IMR-90 (cell line): Measurements from ENCODE around the gene SLC2A6. TPM values are rescaled to one million over a fixed set of nuclear protein-coding genes. Genes with fewer than 3 reads are reported as not detected.
A peak's percentile ranks its signal among the peaks of the same experiment; 100 is the strongest.

Source experiments
- ATAC-seq: fragments of 200-7000 bp; cut with Tn5 transposase; 2 replicates; pipeline ENCODE4 v1.9.1; 2020; ENCODE audit warnings: low read depth, mild to moderate bottlenecking, moderate library complexity
- BruUV-seq: library from RNA; stranded (reverse); fragments of 400-500 nt; replicated peaks from 2 replicates; lab custom pipeline; 2021; lab: Mats Ljungman, UMichigan
- CTCF ChIA-PET: fragments of 300-600 bp; formaldehyde crosslinking; extraction: SDS; loops from one replicate; lab custom pipeline; 2021; ENCODE audit warnings: antibody characterized with exemption; lab: Yijun Ruan, JAX
- POLR2A ChIA-PET: fragments of 300-600 bp; sonication (Branson Sonifier 250); formaldehyde crosslinking; loops from one replicate; lab custom pipeline; 2022; ENCODE audit warnings: antibody characterized with exemption; ENCODE audit not compliant: unreplicated experiment; lab: Charles Lee
- DNase-seq: peaks from one replicate; pipeline ENCODE4 v3.0.0; 2013
- H2AFZ ChIP-seq: replicated peaks from 2 replicates; pipeline ENCODE3; 2013; ENCODE audit warnings: low read length, mild to moderate bottlenecking; ENCODE audit not compliant: poor library complexity
- H2AK5ac ChIP-seq: 2 replicates; pipeline ENCODE4 v1.6.1; 2013; ENCODE audit warnings: low read depth, low read length, inconsistent platforms
- H2AK9ac ChIP-seq: replicated peaks from 2 replicates; pipeline ENCODE3; 2013; ENCODE audit warnings: mild to moderate bottlenecking, low read depth, low read length, moderate library complexity; ENCODE audit not compliant: poor library complexity
- H2BK120ac ChIP-seq: 2 replicates; pipeline ENCODE4 v1.6.1; 2013; ENCODE audit warnings: low read depth, low read length, inconsistent platforms
- H2BK15ac ChIP-seq: 3 replicates; pipeline ENCODE4 v1.6.1; 2013; ENCODE audit warnings: low read depth, low read length, inconsistent platforms
- H2BK20ac ChIP-seq: 2 replicates; pipeline ENCODE4 v1.6.1; 2013; ENCODE audit warnings: low read depth, mild to moderate bottlenecking, inconsistent platforms, low read length, moderate library complexity
- H2BK5ac ChIP-seq: 2 replicates; pipeline ENCODE4 v1.6.1; 2013; ENCODE audit warnings: mild to moderate bottlenecking, low read depth, low read length, inconsistent platforms; ENCODE audit not compliant: poor library complexity, severe bottlenecking
- H3K14ac ChIP-seq: replicated peaks from 2 replicates; pipeline ENCODE4 v1.6.1; 2013; ENCODE audit warnings: low read depth, low read length, inconsistent platforms
- H3K18ac ChIP-seq: 2 replicates; pipeline ENCODE4 v1.6.1; 2013; ENCODE audit warnings: low read depth, low read length, control low read depth
- H3K23ac ChIP-seq: 2 replicates; pipeline ENCODE4 v1.6.1; 2013; ENCODE audit warnings: low read depth, low read length, inconsistent platforms
- H3K27ac ChIP-seq: 2 replicates; pipeline ENCODE4 v1.5.1; 2013; ENCODE audit warnings: mild to moderate bottlenecking, control low read depth, low read length; ENCODE audit not compliant: insufficient read depth
- H3K27me3 ChIP-seq: 2 replicates; pipeline ENCODE4 v1.6.1; 2013; ENCODE audit warnings: low read length; ENCODE audit not compliant: control insufficient read depth, insufficient read depth
- H3K36me3 ChIP-seq: 2 replicates; pipeline ENCODE4 v1.6.1; 2013; ENCODE audit warnings: low read length, mixed read lengths; ENCODE audit not compliant: control insufficient read depth, insufficient read depth
- H3K4ac ChIP-seq: 2 replicates; pipeline ENCODE4 v1.6.1; 2013; ENCODE audit warnings: low read depth, low read length, inconsistent platforms
- H3K4me1 ChIP-seq: 2 replicates; pipeline ENCODE4 v1.6.1; 2013; ENCODE audit warnings: low read length, mixed read lengths; ENCODE audit not compliant: control insufficient read depth, insufficient read depth
- H3K4me2 ChIP-seq: 2 replicates; pipeline ENCODE4 v1.6.1; 2013; ENCODE audit warnings: low read depth, mild to moderate bottlenecking, control low read depth, low read length, moderate library complexity
- H3K4me3 ChIP-seq: 2 replicates; pipeline ENCODE4 v1.5.1; 2013; ENCODE audit warnings: low read depth, mild to moderate bottlenecking, control low read depth, low read length, moderate library complexity; ENCODE audit not compliant: insufficient read depth
- H3K56ac ChIP-seq: 2 replicates; pipeline ENCODE4 v1.6.1; 2013; ENCODE audit warnings: low read length, inconsistent platforms; ENCODE audit not compliant: insufficient read depth; ENCODE audit errors: extremely low read depth
- H3K79me1 ChIP-seq, 2 experiments: 2 replicates each; pipeline ENCODE4 v1.6.1; 2013; ENCODE audit warnings: low read length in 2 of 2, inconsistent platforms in 1 of 2, low read depth in 1 of 2
- H3K9ac ChIP-seq: 2 replicates; pipeline ENCODE4 v1.6.1; 2013; ENCODE audit warnings: low read depth, low read length, control low read depth
- H3K9me1 ChIP-seq: 2 replicates; pipeline ENCODE4 v1.6.1; 2013; ENCODE audit warnings: low read length, inconsistent platforms; ENCODE audit not compliant: insufficient read depth
- H3K9me3 ChIP-seq: 2 replicates; pipeline ENCODE4 v1.6.1; 2013; ENCODE audit warnings: low read length; ENCODE audit not compliant: control insufficient read depth, insufficient read depth
- H4K20me1 ChIP-seq: 2 replicates; pipeline ENCODE4 v1.6.1; 2013; ENCODE audit warnings: low read length, inconsistent platforms; ENCODE audit not compliant: insufficient read depth
- H4K5ac ChIP-seq: 2 replicates; pipeline ENCODE4 v1.6.1; 2013; ENCODE audit warnings: mild to moderate bottlenecking, low read depth, low read length, control low read depth
- H4K8ac ChIP-seq, 2 experiments: 2 replicates each; pipeline ENCODE4 v1.6.1; 2013; ENCODE audit warnings: low read depth in 2 of 2, low read length in 2 of 2, control low read depth in 1 of 2, inconsistent platforms in 1 of 2
- H4K91ac ChIP-seq: 2 replicates; pipeline ENCODE4 v1.6.1; 2013; ENCODE audit warnings: low read depth, low read length, inconsistent platforms; ENCODE audit not compliant: insufficient read depth
- BHLHE40 ChIP-seq: fragments of 150-350 bp; IDR thresholded peaks from 2 replicates; pipeline ENCODE4 v1.6.1; 2016; ENCODE audit warnings: mild to moderate bottlenecking, low read depth, low read length
- CEBPB ChIP-seq: IDR thresholded peaks from 2 replicates; pipeline ENCODE4 v1.6.1; 2012; ENCODE audit warnings: low read depth, low read length, improper control_type of control experiment
- MXI1 ChIP-seq: IDR thresholded peaks from 2 replicates; pipeline ENCODE4 v1.6.1; 2012; ENCODE audit warnings: low read depth, mild to moderate bottlenecking, low read length, moderate library complexity, borderline replicate concordance
- NFE2L2 ChIP-seq: fragments of 150-350 bp; IDR thresholded peaks from 2 replicates; pipeline ENCODE4 v1.6.1; 2016; ENCODE audit warnings: low read depth, mild to moderate bottlenecking, low read length
- RCOR1 ChIP-seq: IDR thresholded peaks from 2 replicates; pipeline ENCODE4 v1.6.1; 2012; ENCODE audit warnings: mild to moderate bottlenecking, low read length, improper control_type of control experiment; ENCODE audit not compliant: insufficient replicate concordance
- SMC3 ChIP-seq: fragments of 150-350 bp; IDR thresholded peaks from 2 replicates; pipeline ENCODE4 v1.6.1; 2016; ENCODE audit warnings: low read depth, mild to moderate bottlenecking, antibody characterized with exemption, low read length, moderate library complexity
- WGBS, 2 experiments: methylation state at CpG; one replicate each; pipeline versions ENCODE4 v1.1.5 to v1.1.7; 2013; ENCODE audit warnings: missing lambda C conversion rate in 2 of 2; ENCODE audit not compliant: insufficient read length in 1 of 2; ENCODE audit errors: extremely low coverage in 2 of 2; 5-methylcytosine and 5-hydroxymethylcytosine counted together
- dilution Hi-C: fragments of 300-500 bp; cut with HindIII; formaldehyde crosslinking; loops from one replicate; pipeline ENCODE4 v1.14.3; 2018; ENCODE audit warnings: low sequenced_read_pairs; ENCODE audit not compliant: unreplicated experiment
- in situ Hi-C: fragments of 300-500 bp; cut with MboI; formaldehyde crosslinking; loops from 3 replicates; pipeline ENCODE4 v1.14.3; 2019; ENCODE audit warnings: low sequenced_read_pairs, inconsistent platforms, mixed read lengths
- intact Hi-C: fragments of 100-400 bp; cut with micrococcal nuclease; formaldehyde crosslinking; loops from 2 replicates; pipeline ENCODE4 v1.10.0; 2022
- polyA plus RNA-seq, 3 experiments: library from polyadenylated mRNA; depleted of rRNA; stranded (reverse); fragments of >200 nt; gene quantifications; 2 replicates each; pipeline ENCODE4 v1.2.3, GENCODE V29; 2012; ENCODE audit warnings: low replicate concordance in 1 of 3
- total RNA-seq: library from RNA; depleted of rRNA; stranded (reverse); fragments of >200 nt; gene quantifications from 2 replicates; pipeline ENCODE4 v1.2.3, GENCODE V29; 2012

Gene SLC2A6
- total and polyA plus RNA-seq, 2 of the 4 experiments (the other 2 are of a cell fraction), result 2.9 to 8.5 TPM

DNA sequence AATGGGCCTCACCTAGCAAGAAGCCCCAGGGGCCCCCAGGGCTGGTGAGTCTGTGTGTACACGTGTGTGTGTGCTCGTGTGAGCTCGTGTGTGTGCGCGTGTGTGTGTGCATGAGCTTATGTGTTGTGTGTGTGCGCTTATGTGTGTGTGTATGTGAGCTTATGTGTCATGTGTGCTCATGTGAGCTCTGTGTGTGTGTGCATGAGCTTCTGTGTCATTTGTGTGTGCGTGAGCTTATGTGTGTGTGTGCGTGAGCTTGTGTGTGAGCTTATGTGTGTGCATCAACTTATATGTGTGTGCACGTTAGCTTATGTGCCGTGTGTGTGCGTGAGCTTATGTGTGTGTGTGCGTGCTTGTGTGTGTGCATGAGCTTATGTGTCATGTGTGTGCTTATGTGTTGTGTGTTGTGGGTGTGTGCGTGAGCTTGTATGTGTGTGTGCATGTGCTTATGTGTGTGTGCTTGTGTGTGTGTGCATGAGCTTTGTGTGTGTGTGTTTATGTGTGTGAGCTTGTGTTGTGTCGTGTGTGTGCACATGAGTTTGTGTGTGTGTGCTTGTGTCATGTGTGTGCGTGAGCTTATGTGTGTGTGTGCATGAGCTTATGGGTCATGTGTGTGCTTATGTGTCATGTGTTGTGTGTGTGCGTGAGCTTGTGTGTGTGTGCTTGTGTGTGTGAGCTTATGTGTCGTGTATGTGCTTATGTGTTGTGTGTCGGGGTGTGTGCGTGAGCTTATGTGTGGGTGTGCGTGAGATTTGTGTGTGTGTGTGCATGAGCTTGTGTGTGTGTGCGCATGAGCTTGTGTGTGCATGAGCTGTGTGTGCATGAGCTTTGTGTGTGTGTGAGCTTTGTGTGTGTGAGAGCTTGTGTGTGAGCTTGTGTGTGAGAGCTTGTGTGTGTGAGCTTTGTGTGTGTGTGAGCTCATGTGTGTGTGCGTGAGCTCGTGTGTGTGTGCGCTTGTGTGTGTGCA is 16.7 kb upstream of the SLC2A6 start (continued):
- TF ChIP-seq SMC3, result no peak
- TF ChIP-seq BHLHE40, result no peak

DNA sequence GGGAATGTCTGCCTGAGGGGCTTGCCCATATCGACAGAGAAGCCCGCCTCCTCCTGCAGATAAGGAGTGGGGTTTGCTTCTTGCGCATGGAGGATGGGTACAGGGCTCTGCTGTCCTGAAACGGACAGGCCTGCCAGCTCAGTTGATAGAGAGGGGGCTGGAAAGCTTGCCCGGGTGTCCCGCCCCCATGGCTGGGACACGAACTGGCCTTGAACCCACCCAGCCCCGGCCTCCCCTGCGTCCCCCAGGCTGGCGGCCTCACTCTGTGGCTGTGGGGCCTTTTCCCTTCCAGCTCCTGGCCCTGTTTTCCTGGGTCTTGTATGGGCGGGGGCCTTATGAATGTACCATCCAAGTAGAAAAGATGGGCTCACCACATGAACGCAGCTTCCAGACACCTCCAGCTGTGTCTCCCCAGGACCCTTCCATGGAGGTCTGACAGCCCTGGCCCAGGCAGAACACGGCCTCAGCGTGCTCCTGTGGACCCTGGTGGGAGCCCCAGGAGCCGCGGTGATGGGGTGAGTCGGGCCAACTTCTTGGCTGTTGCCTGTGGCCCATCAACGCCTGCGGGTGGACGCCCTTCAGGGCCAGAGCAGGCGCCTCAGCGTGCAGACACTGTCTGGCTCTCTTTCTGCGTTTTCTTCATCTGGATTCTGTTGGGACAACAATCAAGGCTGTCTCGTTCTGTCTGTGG is 15.9 kb upstream of the SLC2A6 start:
- Histone ChIP-seq H2BK120ac (no peak overlapping the region), H4K91ac (no peak overlapping the region), H3K36me3 (no peaks in the 10 kb centered on the region), H2BK5ac (no peak overlapping the region), H3K27me3 (peaks cover 63% of the 10 kb centered on the region), H2AK9ac (no peak overlapping the region), H3K79me1 (no peaks in the 10 kb centered on the region), H2AFZ (peak overlapping the region; percentile 19), H3K27ac (no peak overlapping the region), H3K9ac (no peak overlapping the region), H3K4ac (no peak overlapping the region), H3K56ac (no peak overlapping the region), H2BK20ac (no peak overlapping the region), H3K9me1 (peaks cover 5% of the 10 kb centered on the region; the same call in 1 of the 2 replicates), H3K23ac (no peak overlapping the region), H3K4me2 (no peak overlapping the region), H2BK15ac (no peak overlapping the region), H2AK5ac (no peak overlapping the region), H3K9me3 (no peaks in the 10 kb centered on the region; the same call in 1 of the 2 replicates), H4K5ac (no peak overlapping the region), H3K14ac (no peak overlapping the region), H4K8ac (no peak overlapping the region), H4K20me1 (0 out of 2 replicates have a peak, but pooled peaks cover under 1% of the 10 kb centered on the region), H3K4me1 (peaks cover 2% of the 10 kb centered on the region; the same call in 1 of the 2 replicates), H3K4me3 (no peak overlapping the region), H3K18ac (no peak overlapping the region)
- no peak for ATAC-seq
- in situ Hi-C loops, result loop anchor here (25.0 kb wide), 1 partner anchor 457 kb away; the partner anchor contains the start of gene GTF3C5
- WGBS, 2 experiments, result no CpG with 5 or more reads among the region's 24 CpGs
- POLR2A ChIA-PET, result no interaction called here
- no peak for DNase-seq
- no TSS peak for BruUV-seq
- CTCF ChIA-PET, result no interaction called here
- intact Hi-C loops, result no loop called here
- dilution Hi-C loops, result no loop called here
- TF ChIP-seq MXI1 (no peak), BHLHE40 (no peak), RCOR1 (no peak), NFE2L2 (no peak), CEBPB (no peak)
